Endothelial cell of umbilical vein (primary cell): ENCODE measurements around the gene CEP83. TPM values are rescaled to one million over a fixed set of nuclear protein-coding genes. Genes with fewer than 3 reads are reported as not detected.
"Not testable (repeated sequence)": the region's sequence is repeated elsewhere in the genome, so short reads cannot be mapped to it uniquely, and the experiment has no call there.

Experiments
- BruUV-seq: library from RNA; stranded (reverse); fragments of 400-500 nt; replicated peaks from 2 replicates; lab custom pipeline; 2021; lab: Mats Ljungman, UMichigan
- CTCF ChIA-PET: fragments of 300-600, 350-600 bp; sonication (Branson Sonifier 250); formaldehyde crosslinking; loops from one replicate; lab custom pipeline; 2021; ENCODE audit warnings: antibody characterized with exemption, inconsistent platforms; lab: Charles Lee
- POLR2A ChIA-PET: fragments of 300-600, 350-600 bp; sonication (Branson Sonifier 250); formaldehyde crosslinking; loops from one replicate; lab custom pipeline; 2021; ENCODE audit warnings: antibody characterized with exemption, inconsistent platforms; lab: Charles Lee
- DNase-seq: peaks from one replicate; pipeline ENCODE4 v3.0.0-alpha.2; 2011; ENCODE audit warnings: low read depth, low spot score
- FAIRE-seq: peaks from 2 replicates; lab custom pipeline; 2011; peaks lifted over from hg19 to GRCh38; lab: Jason Lieb, UNC
- H2AFZ ChIP-seq: 2 replicates; pipeline ENCODE4 v1.6.0; 2012; ENCODE audit warnings: low read depth, low read length, control low read depth, inconsistent platforms
- H3K27ac ChIP-seq: 2 replicates; pipeline ENCODE4 v1.5.1; 2011; ENCODE audit warnings: low read depth, mild to moderate bottlenecking, control low read depth, low read length, moderate library complexity; ENCODE audit not compliant: insufficient read depth
- H3K27me3 ChIP-seq, 2 experiments: 2 replicates each; pipeline versions ENCODE4 v1.6.0 to v1.6.1; 2011; ENCODE audit warnings: low read length in 2 of 2, mixed read lengths in 1 of 2; ENCODE audit not compliant: control insufficient read depth in 2 of 2, insufficient read depth in 2 of 2
- H3K36me3 ChIP-seq, 2 experiments: 2 replicates in 1 of 2; 3 replicates in 1 of 2; pipeline ENCODE4 v1.5.1; 2011; ENCODE audit warnings: low read length in 2 of 2, mild to moderate bottlenecking in 1 of 2, moderate library complexity in 1 of 2; ENCODE audit not compliant: control insufficient read depth in 2 of 2, insufficient read depth in 2 of 2; ENCODE audit errors: extremely low read depth in 1 of 2
- H3K4me1 ChIP-seq: 3 replicates; pipeline ENCODE4 v1.5.1; 2011; ENCODE audit warnings: mild to moderate bottlenecking, low read length; ENCODE audit not compliant: control insufficient read depth, insufficient read depth; ENCODE audit errors: extremely low read depth
- H3K4me2 ChIP-seq: 2 replicates; pipeline ENCODE4 v1.6.1; 2011; ENCODE audit warnings: low read length, control low read depth, mixed read lengths; ENCODE audit not compliant: insufficient read depth
- H3K4me3 ChIP-seq, 3 experiments: fragments of 200-600 bp in 1 of 3; sonication (generic), shearing (Covaris generic) in 1 of 3; replicated peaks in 1 of 3; 2 replicates each; pipeline ENCODE4 v1.5.1; 2011 to 2016; ENCODE audit warnings: control low read depth in 3 of 3, low read length in 3 of 3, mild to moderate bottlenecking in 2 of 3, inconsistent platforms in 1 of 3, low read depth in 1 of 3, moderate library complexity in 1 of 3; ENCODE audit not compliant: insufficient read depth in 1 of 3
- H3K79me2 ChIP-seq: 2 replicates; pipeline ENCODE4 v1.6.0; 2012; ENCODE audit warnings: low read length, inconsistent platforms; ENCODE audit not compliant: control insufficient read depth, insufficient read depth
- H3K9ac ChIP-seq: replicated peaks from 2 replicates; pipeline ENCODE3; 2011; ENCODE audit warnings: low read length, control low read depth; ENCODE audit not compliant: insufficient read depth; ENCODE audit errors: extremely low read depth
- H3K9me1 ChIP-seq: replicated peaks from 3 replicates; pipeline ENCODE4 v1.6.0; 2011; ENCODE audit warnings: mild to moderate bottlenecking, low read length; ENCODE audit not compliant: control insufficient read depth, insufficient read depth; ENCODE audit errors: extremely low read depth
- H3K9me3 ChIP-seq: replicated peaks from 2 replicates; pipeline ENCODE4 v1.5.1; 2012; ENCODE audit warnings: low read length, inconsistent platforms; ENCODE audit not compliant: control insufficient read depth, insufficient read depth
- H4K20me1 ChIP-seq: replicated peaks from 2 replicates; pipeline ENCODE3; 2011; ENCODE audit warnings: mild to moderate bottlenecking, low read length; ENCODE audit not compliant: control insufficient read depth, insufficient read depth; ENCODE audit errors: extremely low read depth
- EZH2 ChIP-seq: IDR thresholded peaks from 2 replicates; pipeline ENCODE4 v1.6.1; 2012; ENCODE audit warnings: borderline replicate concordance, low read depth, mild to moderate bottlenecking, moderate library complexity, low read length, inconsistent platforms; ENCODE audit not compliant: severe bottlenecking
- FOS ChIP-seq: IDR thresholded peaks from 2 replicates; pipeline ENCODE4 v1.6.1; 2011; ENCODE audit warnings: mild to moderate bottlenecking, low read length, moderate library complexity, borderline replicate concordance; ENCODE audit not compliant: insufficient read depth
- GATA2 ChIP-seq: IDR thresholded peaks from 2 replicates; pipeline ENCODE4 v1.7.0; 2011; ENCODE audit warnings: low read depth, mild to moderate bottlenecking, moderate library complexity, mixed read lengths, low read length; ENCODE audit not compliant: insufficient read length, insufficient read depth
- JUN ChIP-seq: IDR thresholded peaks from 2 replicates; pipeline ENCODE4 v1.6.1; 2011; ENCODE audit warnings: borderline replicate concordance, low read depth; ENCODE audit not compliant: insufficient read length, insufficient read depth
- MYC ChIP-seq: IDR thresholded peaks from one replicate; pipeline ENCODE4 v1.6.1; 2011; ENCODE audit warnings: mild to moderate bottlenecking, low read depth, low read length
- POLR2A ChIP-seq: IDR thresholded peaks from 2 replicates; pipeline ENCODE4 v1.6.1; 2012; ENCODE audit warnings: low read depth, mild to moderate bottlenecking, control low read depth, low read length
- POLR2AphosphoS5 ChIP-seq: IDR thresholded peaks from 2 replicates; pipeline ENCODE4 v1.6.1; 2012; ENCODE audit warnings: low read depth, mild to moderate bottlenecking, control low read depth, low read length, moderate library complexity; ENCODE audit not compliant: insufficient read depth
- dilution Hi-C: fragments of 300-500 bp; cut with MboI; formaldehyde crosslinking; loops from one replicate; pipeline ENCODE4 v1.15.0; 2019; ENCODE audit warnings: low sequenced_read_pairs; ENCODE audit not compliant: extremely low pct_ligation_motif_present
- intact Hi-C: fragments of 100-400 bp; cut with micrococcal nuclease; formaldehyde crosslinking; loops from one replicate; pipeline ENCODE4 v1.10.0; 2022
- polyA plus RNA-seq, 4 experiments: library from polyadenylated mRNA; depleted of rRNA in 3 of 4; stranded (reverse) in 3 of 4; unstranded in 1 of 4; fragments of >200 nt; gene quantifications; 2 replicates each; pipeline versions ENCODE4 v1.2.1 to v1.2.3, GENCODE V29; 2011 to 2012; ENCODE audit warnings: missing spikeins in 1 of 4
- total RNA-seq: library from RNA; stranded (reverse); gene quantifications from 2 replicates; pipeline ENCODE4 v1.2.3, GENCODE V29; 2021
- TF ChIP-seq, protein P1 (sequence below): IDR thresholded peaks from 2 replicates; pipeline ENCODE4 v1.6.1; 2011; ENCODE audit not compliant: insufficient read depth, insufficient read length
- TF ChIP-seq, protein P2 (sequence below), 2 donors: IDR thresholded peaks; 1 replicate in 1 of 2; 2 replicates in 1 of 2; pipeline ENCODE4 v1.5.1; 2011; ENCODE audit warnings: low read length in 2 of 2, mild to moderate bottlenecking in 2 of 2, moderate library complexity in 2 of 2, control low read depth in 1 of 2, inconsistent platforms in 1 of 2, low read depth in 1 of 2; ENCODE audit not compliant: insufficient read depth in 1 of 2; ENCODE audit errors: extremely low read depth in 1 of 2

Gene CEP83
- total and polyA plus RNA-seq, 2 donors (not counting 3 experiments of a cell fraction or from before 2014, with no cell fraction given), result 2.9 to 15.3 TPM

DNA sequence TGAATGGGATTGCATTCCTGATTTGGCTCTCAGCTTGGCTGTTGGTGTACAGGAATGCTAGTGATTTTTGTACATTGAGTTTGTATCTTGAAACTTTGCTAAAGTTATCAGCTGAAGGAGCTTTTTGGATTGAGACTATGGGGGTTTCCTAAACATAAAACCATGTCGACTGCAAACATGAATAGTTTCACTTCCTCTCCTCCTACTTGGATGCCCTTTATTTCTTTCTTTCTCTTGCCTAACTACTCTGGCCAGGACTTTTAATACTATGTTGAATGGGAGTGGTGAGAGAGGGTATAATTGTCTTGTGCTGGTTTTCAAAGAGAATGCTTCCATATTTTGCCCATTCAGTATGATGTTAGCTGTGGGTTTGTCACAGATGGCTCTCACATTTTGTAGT, 141.5 kb downstream of the CEP83 start:
- no peak for FAIRE-seq

DNA sequence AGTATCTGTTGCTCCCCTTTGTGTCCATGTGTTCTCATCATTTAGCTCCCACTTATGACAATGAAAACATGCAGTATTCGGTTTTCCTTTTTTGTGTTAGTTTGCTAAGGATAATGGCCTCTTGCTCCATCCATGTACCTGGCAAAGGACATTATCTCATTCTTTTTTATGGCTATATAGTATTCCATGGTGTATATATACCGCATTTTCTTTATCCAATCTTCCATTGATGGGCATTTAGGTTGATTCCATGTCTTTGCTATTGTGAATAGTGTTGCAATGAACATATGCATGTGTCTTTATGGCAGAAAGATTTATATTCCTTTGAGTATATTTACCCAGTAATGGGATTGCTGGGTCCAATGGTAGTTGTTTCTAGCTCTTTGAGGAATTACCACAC, 143.1 kb downstream of the CEP83 start:
- dilution Hi-C loops, CTCF ChIA-PET, H3K79me2 ChIP-seq, H3K4me1 ChIP-seq, H3K27ac ChIP-seq, DNase-seq, H3K4me3 ChIP-seq, H3K9me1 ChIP-seq, H3K36me3 ChIP-seq, POLR2A ChIA-PET, H3K9ac ChIP-seq, H3K4me2 ChIP-seq, H3K27me3 ChIP-seq, H3K9me3 ChIP-seq, H4K20me1 ChIP-seq, intact Hi-C loops, FAIRE-seq, BruUV-seq, H2AFZ ChIP-seq: not testable (repeated sequence)

More for the DNA sequence above, 141.5 kb downstream of the CEP83 start:
- H4K20me1 ChIP-seq, result no peaks in the 10 kb centered on the region
- no peak overlapping the region for H2AFZ ChIP-seq
- H3K9me3 ChIP-seq, result no peaks in the 10 kb centered on the region
- H3K9ac ChIP-seq, result no peak overlapping the region
- H3K4me2 ChIP-seq, result no peak overlapping the region
- no peaks in the 10 kb centered on the region for H3K36me3 ChIP-seq
- H3K27ac ChIP-seq, result no peak overlapping the region
- no peak for TF ChIP-seq POLR2A
- no peak for TF ChIP-seq GATA2
- no peak for TF ChIP-seq POLR2AphosphoS5
- TF ChIP-seq, protein P1, sequence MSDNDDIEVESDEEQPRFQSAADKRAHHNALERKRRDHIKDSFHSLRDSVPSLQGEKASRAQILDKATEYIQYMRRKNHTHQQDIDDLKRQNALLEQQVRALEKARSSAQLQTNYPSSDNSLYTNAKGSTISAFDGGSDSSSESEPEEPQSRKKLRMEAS, result no peak
- TF ChIP-seq, protein P2, sequence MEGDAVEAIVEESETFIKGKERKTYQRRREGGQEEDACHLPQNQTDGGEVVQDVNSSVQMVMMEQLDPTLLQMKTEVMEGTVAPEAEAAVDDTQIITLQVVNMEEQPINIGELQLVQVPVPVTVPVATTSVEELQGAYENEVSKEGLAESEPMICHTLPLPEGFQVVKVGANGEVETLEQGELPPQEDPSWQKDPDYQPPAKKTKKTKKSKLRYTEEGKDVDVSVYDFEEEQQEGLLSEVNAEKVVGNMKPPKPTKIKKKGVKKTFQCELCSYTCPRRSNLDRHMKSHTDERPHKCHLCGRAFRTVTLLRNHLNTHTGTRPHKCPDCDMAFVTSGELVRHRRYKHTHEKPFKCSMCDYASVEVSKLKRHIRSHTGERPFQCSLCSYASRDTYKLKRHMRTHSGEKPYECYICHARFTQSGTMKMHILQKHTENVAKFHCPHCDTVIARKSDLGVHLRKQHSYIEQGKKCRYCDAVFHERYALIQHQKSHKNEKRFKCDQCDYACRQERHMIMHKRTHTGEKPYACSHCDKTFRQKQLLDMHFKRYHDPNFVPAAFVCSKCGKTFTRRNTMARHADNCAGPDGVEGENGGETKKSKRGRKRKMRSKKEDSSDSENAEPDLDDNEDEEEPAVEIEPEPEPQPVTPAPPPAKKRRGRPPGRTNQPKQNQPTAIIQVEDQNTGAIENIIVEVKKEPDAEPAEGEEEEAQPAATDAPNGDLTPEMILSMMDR (IDR thresholded peaks at IDR 0.05; ENCODE audit: extremely low read depth in 1 of 2, insufficient read depth in 1 of 2, low read depth in 1 of 2, low read length in 2 of 2), result no peak
- TF ChIP-seq JUN, result no peak
- no peak for TF ChIP-seq MYC
- no peak for TF ChIP-seq FOS
- TF ChIP-seq EZH2, result no peak
- CTCF ChIA-PET, result no interaction called here
- H3K9me1 ChIP-seq, result no peaks in the 10 kb centered on the region
- no TSS peak for BruUV-seq
- H3K4me3 ChIP-seq, result no peak overlapping the region
- DNase-seq, result no peak
- POLR2A ChIA-PET, result no interaction called here
- intact Hi-C loops (no loop called here), dilution Hi-C loops (no loop called here)
- no peaks in the 10 kb centered on the region for H3K27me3 ChIP-seq
- no peaks in the 10 kb centered on the region for H3K4me1 ChIP-seq
- no peaks in the 10 kb centered on the region for H3K79me2 ChIP-seq
